SK-N-SH (cell line): ENCODE results near the gene LETM1.

Experiments used
- CHD2 ChIP-seq: fragments of 150-350 bp; IDR thresholded peaks from 2 replicates; pipeline ENCODE4 v1.6.1; 2018; ENCODE audit warnings: low read length; ENCODE audit not compliant: partially characterized antibody
- CTCF ChIP-seq: fragments of 200-600 bp; sonication (generic); IDR thresholded peaks from 2 replicates; pipeline ENCODE4 v1.6.1; 2017; ENCODE audit warnings: antibody characterized with exemption, mild to moderate bottlenecking, moderate library complexity
- FOSL2 ChIP-seq: IDR thresholded peaks from 2 replicates; pipeline ENCODE4 v1.4.0; 2012; ENCODE audit warnings: low read depth, mild to moderate bottlenecking, moderate library complexity, borderline replicate concordance
- REST ChIP-seq: IDR thresholded peaks from 2 replicates; pipeline ENCODE4 v1.6.1; 2012; ENCODE audit warnings: mild to moderate bottlenecking, low read depth, low read length, moderate library complexity
- TAF1 ChIP-seq: IDR thresholded peaks from 2 replicates; pipeline ENCODE4 v1.6.1; 2012; ENCODE audit warnings: low read depth, mild to moderate bottlenecking, low read length, moderate library complexity, borderline replicate concordance
- TEAD4 ChIP-seq: IDR thresholded peaks from 2 replicates; pipeline ENCODE4 v1.4.0; 2012; ENCODE audit warnings: mild to moderate bottlenecking, borderline replicate concordance; ENCODE audit not compliant: insufficient read depth
- YY1 ChIP-seq: IDR thresholded peaks from 2 replicates; pipeline ENCODE4 v1.4.0; 2012; ENCODE audit warnings: low read depth, mild to moderate bottlenecking

DNA sequence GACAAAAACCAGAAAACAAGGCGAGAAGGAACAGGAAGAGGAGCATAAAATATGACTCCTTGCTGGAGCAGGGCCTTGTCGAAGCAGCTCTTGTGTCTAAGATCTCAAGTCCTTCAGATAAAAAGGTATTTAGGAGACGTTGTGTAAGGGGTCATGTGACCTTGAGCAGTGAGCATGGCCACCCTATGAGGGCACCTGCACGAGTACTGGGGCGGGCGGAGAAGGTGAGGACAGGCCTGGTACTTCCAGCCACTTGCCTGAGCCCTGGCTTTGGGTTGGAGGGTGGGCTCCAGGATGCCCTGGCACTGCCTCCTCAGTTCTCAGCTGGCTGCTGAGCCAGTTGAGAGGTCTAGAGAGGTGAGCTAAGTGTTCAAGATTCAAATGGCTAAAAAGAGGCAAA is 45.2 kb upstream of the LETM1 start:
- TF ChIP-seq CTCF (no peak), REST (no peak), CHD2 (no peak), TEAD4 (no peak), TAF1 (no peak), FOSL2 (no peak), YY1 (no peak)
